Measurements from ENCODE around the gene GNB1L.

Gene GNB1L

GRCh38 chr22:19900707-19901436, 46.2 kb upstream of the GNB1L start:
- no peak for TF ChIP-seq CTCF (IDR thresholded peaks at IDR 0.05)
- DNase-seq (ENCODE audit: low spot score), result no peak
- Histone ChIP-seq H3K27ac (no peak overlapping the region), H3K4me3 (no peak overlapping the region)

- no peak overlapping the region for H3K4me3 ChIP-seq
- no peak overlapping the region for H3K27ac ChIP-seq
- no peak for TF ChIP-seq CTCF (IDR thresholded peaks at IDR 0.05)
- DNase-seq (ENCODE audit: low spot score), result no peak
Observed at GRCh38 chr22:19898831-19899567, 44.3 kb upstream of the GNB1L start.

- no peak for TF ChIP-seq CTCF (IDR thresholded peaks at IDR 0.05)
- H3K27ac ChIP-seq, result no peak overlapping the region
- H3K4me3 ChIP-seq, result no peak overlapping the region
- no peak for DNase-seq (ENCODE audit: low spot score)
Observed at GRCh38 chr22:19898145-19898544, 43.5 kb upstream of the GNB1L start.

GRCh38 chr22:19897726-19898125, 43.1 kb upstream of the GNB1L start:
- Histone ChIP-seq H3K4me3 (no peak overlapping the region), H3K27ac (no peak overlapping the region)
- no peak for DNase-seq (ENCODE audit: low spot score)
- TF ChIP-seq CTCF (IDR thresholded peaks at IDR 0.05), result no peak

GRCh38 chr22:19896665-19897355, 42.1 kb upstream of the GNB1L start:
- Histone ChIP-seq H3K4me3 (no peak overlapping the region), H3K27ac (no peak overlapping the region)
- DNase-seq (ENCODE audit: low spot score), result no peak
- no peak for TF ChIP-seq CTCF (IDR thresholded peaks at IDR 0.05)

GRCh38 chr22:19895160-19895849, 40.6 kb upstream of the GNB1L start:
- Histone ChIP-seq H3K27ac (no peak overlapping the region), H3K4me3 (no peak overlapping the region)
- no peak for TF ChIP-seq CTCF (IDR thresholded peaks at IDR 0.05)
- DNase-seq (ENCODE audit: low spot score), result no peak
